ENCODE measurements around the gene AUTS2. TPM values are rescaled to one million over a fixed set of nuclear protein-coding genes. Genes with fewer than 3 reads are reported as not detected.

AUTS2 gene
- total and polyA plus RNA-seq, 9 of the 15 experiments (the other 6 are each of a cell fraction or from before 2014, with no cell fraction given), result 0.58 TPM; not detected in 8

DNA sequence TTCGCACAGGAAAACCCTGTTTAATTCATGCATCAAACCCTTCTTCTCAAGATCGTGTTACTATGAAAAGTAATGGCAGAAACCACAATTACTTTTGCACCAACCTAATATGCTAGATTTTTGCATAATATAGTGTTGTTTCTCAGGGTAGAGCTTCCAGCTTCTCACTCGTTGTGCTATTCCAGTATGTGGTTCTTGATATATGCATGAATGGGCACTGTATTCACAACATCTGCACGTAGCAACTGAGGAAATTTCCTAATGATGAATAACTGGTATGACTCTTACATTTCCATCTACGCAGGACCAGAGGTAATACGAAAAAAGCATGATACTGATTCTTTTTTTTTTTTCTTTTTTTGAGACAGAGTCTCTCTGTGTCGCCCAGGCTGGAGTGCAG, 1207.1 kb downstream of the AUTS2 start:
- DNase-seq (ENCODE audit: extremely low read depth in 1 of 4, low spot score in 3 of 4) (peak in 1 of 4 experiments; percentile 2), FAIRE-seq (no peak), ATAC-seq (no peak)
- Histone ChIP-seq H4K20me1 (replicated peaks; ENCODE audit: control insufficient read depth, insufficient read depth, low read length) (no peaks in the 10 kb centered on the region), H3K27ac (ENCODE audit: extremely low read depth, low read depth, low read length) (no peak overlapping the region), H3K9me3 (replicated peaks; ENCODE audit: control insufficient read depth, insufficient read depth, low read depth, low read length) (no peaks in the 10 kb centered on the region; the same call in 1 of the 2 replicates), H3K4me2 (ENCODE audit: insufficient read depth, low read length) (no peak overlapping the region), H2AFZ (ENCODE audit: low read depth, low read length) (no peak overlapping the region), H3K9me1 (ENCODE audit: control insufficient read depth, insufficient read depth, low read length) (no peaks in the 10 kb centered on the region), H3K79me2 (ENCODE audit: control insufficient read depth, insufficient read depth, low read length) (no peaks in the 10 kb centered on the region), H3K27me3 (ENCODE audit: control insufficient read depth in 2 of 2, insufficient read depth in 2 of 2, low read length in 2 of 2) (peaks cover 0 to 12% of the 10 kb centered on the region in 2 experiments; a peak in 1 of 5 replicates), H3K9ac (ENCODE audit: insufficient read depth in 1 of 2, low read depth in 2 of 2, low read length in 2 of 2) (no peak overlapping the region), H3K36me3 (ENCODE audit: control insufficient read depth, insufficient read depth, low read length) (no peaks in the 10 kb centered on the region), H3K4me3 (no peak overlapping the region), H3K4me1 (replicated peaks in 1 of 2; ENCODE audit: control insufficient read depth in 2 of 2, insufficient read depth in 2 of 2, low read length in 2 of 2) (no peaks in the 10 kb centered on the region)
- WGBS (ENCODE audit: insufficient coverage, low coverage, missing lambda C conversion rate), result 2% methylated on average over 7 of the region's 7 CpGs
- no TSS peak for BruUV-seq (replicated peaks)
- CTCF ChIA-PET (ENCODE audit: low intra/inter-chr PET ratio), result no interaction called here
- POLR2A ChIA-PET, result no interaction called here
- intact Hi-C loops (cut with micrococcal nuclease) (no loop called here), in situ Hi-C loops (cut with MboI) (no loop called here)
- no peak for TF ChIP-seq ZNF133 (CRISPR knock-in tag; IDR thresholded peaks at IDR 0.05)
- TF ChIP-seq ZNF511 (CRISPR knock-in tag; IDR thresholded peaks at IDR 0.05), result no peak
- no peak for TF ChIP-seq NFIX (CRISPR knock-in tag; IDR thresholded peaks at IDR 0.05; ENCODE audit: low read depth)
- TF ChIP-seq, protein P1, sequence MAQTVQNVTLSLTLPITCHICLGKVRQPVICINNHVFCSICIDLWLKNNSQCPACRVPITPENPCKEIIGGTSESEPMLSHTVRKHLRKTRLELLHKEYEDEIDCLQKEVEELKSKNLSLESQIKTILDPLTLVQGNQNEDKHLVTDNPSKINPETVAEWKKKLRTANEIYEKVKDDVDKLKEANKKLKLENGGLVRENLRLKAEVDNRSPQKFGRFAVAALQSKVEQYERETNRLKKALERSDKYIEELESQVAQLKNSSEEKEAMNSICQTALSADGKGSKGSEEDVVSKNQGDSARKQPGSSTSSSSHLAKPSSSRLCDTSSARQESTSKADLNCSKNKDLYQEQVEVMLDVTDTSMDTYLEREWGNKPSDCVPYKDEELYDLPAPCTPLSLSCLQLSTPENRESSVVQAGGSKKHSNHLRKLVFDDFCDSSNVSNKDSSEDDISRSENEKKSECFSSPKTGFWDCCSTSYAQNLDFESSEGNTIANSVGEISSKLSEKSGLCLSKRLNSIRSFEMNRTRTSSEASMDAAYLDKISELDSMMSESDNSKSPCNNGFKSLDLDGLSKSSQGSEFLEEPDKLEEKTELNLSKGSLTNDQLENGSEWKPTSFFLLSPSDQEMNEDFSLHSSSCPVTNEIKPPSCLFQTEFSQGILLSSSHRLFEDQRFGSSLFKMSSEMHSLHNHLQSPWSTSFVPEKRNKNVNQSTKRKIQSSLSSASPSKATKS (CRISPR knock-in tag; IDR thresholded peaks at IDR 0.05), result no peak
- TF ChIP-seq MAZ (CRISPR knock-in tag; conservative IDR thresholded peaks at IDR 0.05 in 1 of 2, IDR thresholded peaks at IDR 0.05 in 1 of 2), result no peak
